Measurements from ENCODE around the gene CYP2A6.
"Not testable (repeated sequence)": the region's sequence is repeated elsewhere in the genome, so short reads cannot be mapped to it uniquely, and the experiment has no call there.

CYP2A6 gene

GRCh38 chr19:40872209-40872608 is 22.0 kb upstream of the CYP2A6 start:
- H3K4me3 Mint-ChIP-seq: no peak overlapping the region
- no peak overlapping the region for H3K27ac Mint-ChIP-seq
- peaks cover 16% of the 10 kb centered on the region for H3K27me3 Mint-ChIP-seq
- ATAC-seq (ENCODE audit: low read depth) (no peak), DNase-seq (ENCODE audit: low spot score in 2 of 2) (no peak)
- peaks cover 7% of the 10 kb centered on the region for H3K4me1 Mint-ChIP-seq
- H3K9me3 Mint-ChIP-seq: peaks cover 4% of the 10 kb centered on the region
- H3K36me3 Mint-ChIP-seq: peaks cover 3% of the 10 kb centered on the region

GRCh38 chr19:40867701-40868100 is 17.5 kb upstream of the CYP2A6 start:
- Mint-ChIP-seq H3K27me3 (peaks cover 7% of the 10 kb centered on the region), H3K27ac (no peak overlapping the region), H3K9me3 (peaks cover 4% of the 10 kb centered on the region), H3K4me3 (no peak overlapping the region), H3K4me1 (no peaks in the 10 kb centered on the region), H3K36me3 (no peaks in the 10 kb centered on the region)
- no peak for DNase-seq (ENCODE audit: low spot score in 2 of 2)
- ATAC-seq (ENCODE audit: low read depth): no peak

DNA sequence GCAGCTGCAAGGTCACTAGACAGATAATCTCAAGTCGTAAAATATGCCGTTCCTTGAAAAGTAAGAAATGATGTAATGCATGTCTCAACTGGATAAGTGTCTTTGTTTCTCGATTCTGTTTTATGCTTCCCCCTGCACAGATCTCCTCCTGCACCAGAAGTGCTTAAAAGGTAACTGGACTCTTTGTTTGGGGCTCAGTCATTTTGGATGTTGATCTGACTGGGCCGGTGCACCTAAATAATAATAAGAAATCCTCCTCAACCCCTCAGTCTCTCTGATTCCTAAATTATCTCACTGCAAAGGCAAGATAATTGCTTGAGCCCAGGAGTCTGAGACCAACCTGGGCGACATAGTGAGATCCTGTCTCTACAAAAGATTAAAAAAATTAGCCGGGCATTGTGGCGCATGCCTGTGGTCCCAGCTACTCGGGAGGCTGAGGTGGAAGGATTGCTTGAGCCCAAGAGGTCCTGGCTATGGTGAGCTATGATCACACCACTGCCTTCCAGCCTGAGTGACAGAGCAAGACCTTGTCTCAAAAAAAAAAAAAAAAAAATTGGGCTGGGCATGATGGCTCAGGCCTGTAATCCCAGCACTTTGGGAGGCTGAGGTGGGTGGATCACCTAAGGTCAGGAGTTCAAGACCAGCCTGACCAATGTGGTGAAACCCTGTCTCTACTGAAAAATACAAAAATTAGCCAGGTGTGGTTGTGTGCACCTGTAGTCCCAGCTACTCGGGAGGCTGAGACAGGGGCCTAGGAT is 14.7 kb upstream of the CYP2A6 start:
- not testable (repeated sequence) for H3K36me3 Mint-ChIP-seq; H3K4me1 Mint-ChIP-seq; H3K27ac Mint-ChIP-seq; DNase-seq (ENCODE audit: low spot score in 2 of 2); H3K27me3 Mint-ChIP-seq; ATAC-seq (ENCODE audit: low read depth); H3K4me3 Mint-ChIP-seq; H3K9me3 Mint-ChIP-seq

DNA sequence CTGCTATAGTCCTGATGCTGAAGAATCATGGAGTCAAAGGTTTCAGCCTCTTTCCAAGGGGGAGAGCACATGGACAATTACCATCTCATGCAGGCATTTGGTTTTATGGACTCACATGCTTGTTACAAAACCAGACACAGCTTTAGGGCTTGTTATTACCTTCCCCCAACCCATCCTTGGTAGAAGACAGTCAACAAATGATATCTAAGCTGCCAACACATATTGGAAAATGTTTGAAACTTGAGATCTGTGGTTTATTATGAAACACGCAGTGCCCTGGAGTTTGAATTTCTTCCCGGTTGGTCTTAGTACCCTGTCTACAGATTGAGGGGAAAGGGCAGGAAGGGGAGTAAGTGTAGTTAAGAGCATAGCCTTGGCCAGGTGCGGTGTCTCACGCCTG is 12.5 kb upstream of the CYP2A6 start:
- no peak overlapping the region for H3K27ac Mint-ChIP-seq
- ATAC-seq (ENCODE audit: low read depth): no peak
- H3K9me3 Mint-ChIP-seq: no peaks in the 10 kb centered on the region
- H3K4me1 Mint-ChIP-seq: no peaks in the 10 kb centered on the region
- peaks cover 9% of the 10 kb centered on the region for H3K27me3 Mint-ChIP-seq
- no peaks in the 10 kb centered on the region for H3K36me3 Mint-ChIP-seq
- no peak overlapping the region for H3K4me3 Mint-ChIP-seq
- no peak for DNase-seq (ENCODE audit: low spot score in 2 of 2)

GRCh38 chr19:40862333-40862732 is 12.1 kb upstream of the CYP2A6 start:
- ATAC-seq (ENCODE audit: low read depth) (no peak), DNase-seq (ENCODE audit: low spot score in 2 of 2) (no peak)
- Mint-ChIP-seq H3K27me3 (peaks cover 9% of the 10 kb centered on the region), H3K4me3 (no peak overlapping the region), H3K36me3 (no peaks in the 10 kb centered on the region), H3K4me1 (no peaks in the 10 kb centered on the region), H3K27ac (no peak overlapping the region), H3K9me3 (no peaks in the 10 kb centered on the region)

DNA sequence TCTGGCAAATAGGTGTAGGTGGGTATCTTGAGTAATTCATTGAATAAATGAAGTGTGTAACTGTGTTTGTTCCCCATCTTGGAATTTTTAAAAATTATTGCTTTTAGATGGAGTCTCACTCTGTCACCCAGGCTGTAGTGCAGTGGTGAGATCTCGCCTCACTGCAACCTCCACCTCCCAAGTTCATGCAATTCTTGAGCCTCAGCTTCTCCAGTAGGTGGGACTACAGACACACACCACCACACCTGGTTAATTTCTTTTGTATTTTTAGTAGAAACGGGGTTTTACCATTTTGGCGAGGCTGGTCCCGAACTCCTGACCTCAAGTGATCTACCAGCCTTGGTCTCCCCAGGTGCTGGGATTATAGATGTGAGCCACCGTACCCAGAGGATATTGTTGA is 7.9 kb upstream of the CYP2A6 start:
- no peaks in the 10 kb centered on the region for H3K9me3 Mint-ChIP-seq
- no peaks in the 10 kb centered on the region for H3K4me1 Mint-ChIP-seq
- no peaks in the 10 kb centered on the region for H3K36me3 Mint-ChIP-seq
- H3K27me3 Mint-ChIP-seq: peaks cover 9% of the 10 kb centered on the region
- no peak overlapping the region for H3K4me3 Mint-ChIP-seq
- no peak overlapping the region for H3K27ac Mint-ChIP-seq
- ATAC-seq (ENCODE audit: low read depth): no peak
- DNase-seq (ENCODE audit: low spot score in 2 of 2): no peak

GRCh38 chr19:40852467-40853152 is 2.4 kb upstream of the CYP2A6 start:
- H3K27ac Mint-ChIP-seq; DNase-seq (ENCODE audit: low spot score in 2 of 2): not testable (repeated sequence)

DNA sequence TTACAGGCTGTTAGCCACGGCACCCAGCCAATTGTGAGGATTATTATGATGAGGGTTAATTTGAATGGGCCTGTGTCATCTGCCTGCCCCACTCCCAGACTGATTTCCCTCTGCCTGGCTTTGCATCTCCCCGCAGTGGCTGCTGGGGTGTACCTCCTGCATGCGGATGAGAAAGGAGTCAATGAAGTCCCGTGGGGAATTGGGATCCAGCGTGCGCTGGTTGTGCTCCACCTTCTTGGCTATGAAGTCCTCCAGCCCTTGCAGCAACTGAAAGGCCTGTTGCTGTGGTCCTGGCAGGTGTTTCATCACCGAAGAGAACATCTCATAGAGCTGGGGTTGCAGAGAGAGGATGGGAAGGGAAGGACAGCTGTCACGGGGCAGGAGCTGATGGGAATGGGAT is 3.5 kb downstream of the CYP2A6 start:
- not testable (repeated sequence) for H3K9me3 Mint-ChIP-seq; H3K27ac Mint-ChIP-seq; H3K4me3 Mint-ChIP-seq; ATAC-seq (ENCODE audit: low read depth); H3K36me3 Mint-ChIP-seq; DNase-seq (ENCODE audit: low spot score in 2 of 2)
- Mint-ChIP-seq H3K4me1 (peaks cover 11% of the 10 kb centered on the region), H3K27me3 (peaks cover 20% of the 10 kb centered on the region)

More at GRCh38 chr19:40852467-40853152, 2.4 kb upstream of the CYP2A6 start:
- H3K9me3 Mint-ChIP-seq; H3K4me1 Mint-ChIP-seq; H3K4me3 Mint-ChIP-seq; ATAC-seq (ENCODE audit: low read depth); H3K36me3 Mint-ChIP-seq: not testable (repeated sequence)
- H3K27me3 Mint-ChIP-seq: peaks cover 15% of the 10 kb centered on the region

- Mint-ChIP-seq H3K4me1 (peaks cover 11% of the 10 kb centered on the region), H3K27ac (peak overlapping the region; percentile 82), H3K4me3 (peak overlapping the region; percentile 88), H3K27me3 (peaks cover 15% of the 10 kb centered on the region)
- peak in 1 of 2 donors; percentile 28 for DNase-seq (ENCODE audit: low spot score in 2 of 2)
- not testable (repeated sequence) for H3K9me3 Mint-ChIP-seq, H3K36me3 Mint-ChIP-seq
- ATAC-seq (ENCODE audit: low read depth): peak; percentile 93
These were observed 6.6 kb downstream of the CYP2A6 start for GRCh38 chr19:40843653-40844052.

DNA sequence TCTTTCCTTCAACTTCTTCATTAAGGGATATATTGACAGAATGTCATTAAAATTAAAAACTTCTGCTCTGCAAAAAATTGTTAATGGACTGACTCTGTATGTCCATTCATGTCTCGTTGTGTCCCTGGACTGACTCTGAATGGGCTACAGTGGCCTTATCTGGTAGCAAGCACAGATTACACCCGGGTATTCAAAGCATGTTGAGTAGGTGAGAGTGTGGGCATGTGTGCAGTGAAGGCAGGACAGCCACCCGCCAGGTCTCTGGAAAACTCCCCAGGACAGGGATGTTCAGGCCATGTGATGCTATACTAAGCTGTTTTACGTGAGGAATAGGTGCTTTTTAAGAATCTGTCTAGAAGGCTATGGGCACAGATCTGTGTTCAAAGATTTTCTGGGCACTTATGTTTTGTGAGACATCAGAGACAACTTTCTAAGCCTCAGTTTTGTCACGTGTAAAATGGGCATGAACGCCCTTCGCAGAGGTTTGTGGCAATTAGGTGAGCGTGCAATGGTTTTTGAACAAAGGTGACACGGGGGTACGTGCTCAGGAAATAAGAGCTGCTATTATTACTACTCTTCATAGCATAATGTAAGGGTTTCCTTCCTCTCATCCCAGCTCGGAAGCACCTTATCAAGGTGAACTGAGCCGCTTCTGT is 7.1 kb downstream of the CYP2A6 start:
- Mint-ChIP-seq H3K4me3 (peak overlapping the region; percentile 88), H3K27me3 (peaks cover 15% of the 10 kb centered on the region), H3K4me1 (peaks cover 11% of the 10 kb centered on the region), H3K27ac (peak overlapping the region; percentile 82)
- H3K9me3 Mint-ChIP-seq; H3K36me3 Mint-ChIP-seq; DNase-seq (ENCODE audit: low spot score in 2 of 2): not testable (repeated sequence)
- peak; percentile 1 for ATAC-seq (ENCODE audit: low read depth)

GRCh38 chr19:40842012-40842411 is 8.2 kb downstream of the CYP2A6 start:
- not testable (repeated sequence) for H3K36me3 Mint-ChIP-seq; H3K4me3 Mint-ChIP-seq; H3K27me3 Mint-ChIP-seq; ATAC-seq (ENCODE audit: low read depth); H3K27ac Mint-ChIP-seq; DNase-seq (ENCODE audit: low spot score in 2 of 2); H3K9me3 Mint-ChIP-seq
- H3K4me1 Mint-ChIP-seq: peaks cover 11% of the 10 kb centered on the region

DNA sequence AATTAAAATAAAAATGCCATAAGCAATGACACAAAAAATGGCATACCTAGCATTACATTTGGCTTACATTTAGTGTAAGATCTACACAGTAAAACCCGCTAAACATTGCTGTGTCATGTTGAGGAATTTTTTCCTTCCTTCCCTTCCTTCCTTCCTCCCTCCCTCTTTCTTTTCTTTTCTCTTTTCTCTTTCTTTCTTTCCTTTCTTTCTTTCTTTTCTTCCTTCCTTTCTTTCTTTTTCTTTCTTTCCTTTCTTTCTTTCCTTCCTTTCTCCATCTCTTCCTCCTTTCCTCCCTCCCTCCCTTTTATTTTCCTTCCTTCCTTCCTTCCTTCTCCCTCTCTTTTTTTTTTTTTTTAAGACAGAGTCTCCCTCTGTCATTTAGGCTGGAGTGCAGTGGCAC is 11.8 kb downstream of the CYP2A6 start:
- H3K36me3 Mint-ChIP-seq; DNase-seq (ENCODE audit: low spot score in 2 of 2); H3K4me3 Mint-ChIP-seq; ATAC-seq (ENCODE audit: low read depth); H3K27me3 Mint-ChIP-seq; H3K4me1 Mint-ChIP-seq; H3K9me3 Mint-ChIP-seq; H3K27ac Mint-ChIP-seq: not testable (repeated sequence)

DNA sequence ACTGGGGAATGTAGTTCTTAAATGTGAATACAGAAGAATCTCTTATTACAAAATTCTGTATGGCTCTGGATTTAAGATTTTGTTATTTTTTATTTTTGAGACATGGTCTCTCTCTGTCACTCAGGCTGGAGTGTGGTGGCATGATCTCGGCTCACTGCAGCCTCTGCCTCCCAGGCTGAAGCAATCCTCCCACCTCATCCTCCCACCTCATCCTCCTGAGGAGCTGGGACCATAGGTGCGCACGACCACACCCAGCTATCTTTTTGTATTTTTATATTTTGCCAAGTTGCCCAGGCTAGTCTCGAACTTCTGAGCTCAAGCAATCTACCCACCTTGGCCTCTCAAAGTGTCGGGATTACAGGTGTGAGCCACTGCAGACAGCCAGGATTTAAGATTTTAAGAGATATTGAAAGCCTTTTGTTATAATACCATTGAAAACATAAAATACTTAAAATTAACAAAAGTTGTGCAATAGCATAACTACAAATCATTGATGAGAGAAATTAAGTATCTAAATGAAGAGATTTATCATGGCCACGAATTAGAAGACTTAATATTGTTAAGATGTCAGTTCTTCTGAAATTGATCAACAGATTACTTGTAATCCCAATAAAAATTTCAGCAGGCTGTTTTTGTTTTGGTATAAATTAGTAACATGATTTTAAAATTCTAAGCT is 13.4 kb downstream of the CYP2A6 start:
- Mint-ChIP-seq H3K27ac (no peak overlapping the region), H3K27me3 (peaks cover 3% of the 10 kb centered on the region), H3K9me3 (peaks cover 2% of the 10 kb centered on the region), H3K4me3 (no peak overlapping the region), H3K4me1 (no peaks in the 10 kb centered on the region), H3K36me3 (peaks cover 1% of the 10 kb centered on the region)
- no peak for ATAC-seq (ENCODE audit: low read depth)
- no peak for DNase-seq (ENCODE audit: low spot score in 2 of 2)
